A549 (cell line): Measurements from ENCODE around the gene C16orf90. TPM values are rescaled to one million over a fixed set of nuclear protein-coding genes. Genes with fewer than 3 reads are reported as not detected.

Experiments
- ATAC-seq, 2 experiments: fragments of 200-7000 bp in 1 of 2; fragments of >200 bp in 1 of 2; cut with Nextera tagmentation in 1 of 2; cut with Tn5 transposase in 1 of 2; 3 replicates each; pipeline versions ENCODE4 v1.8.0 to v1.9.1; 2018 to 2020; ENCODE audit warnings: mild to moderate bottlenecking in 1 of 2, moderate library complexity in 1 of 2
- CTCF ChIA-PET: fragments of 300-600 bp; sonication (Branson Sonifier 250); formaldehyde crosslinking; extraction: SDS; loops from one replicate; lab custom pipeline; 2021; ENCODE audit warnings: antibody characterized with exemption, inconsistent platforms; lab: Yijun Ruan, JAX
- POLR2A ChIA-PET: fragments of 350-600 bp; formaldehyde crosslinking; extraction: SDS; loops from one replicate; lab custom pipeline; 2021; ENCODE audit warnings: antibody characterized with exemption, inconsistent platforms; lab: Yijun Ruan, JAX
- DNase-seq, 2 experiments: peaks; one replicate each; pipeline versions ENCODE4 v3.0.0 to v3.0.0-alpha.2; 2011 to 2016; ENCODE audit warnings: low read depth in 1 of 2, low spot score in 1 of 2
- FAIRE-seq: peaks from 2 replicates; lab custom pipeline; 2011; peaks lifted over from hg19 to GRCh38; lab: Jason Lieb, UNC
- H3K27ac ChIP-seq, 2 experiments: fragments of >200 bp; sonication (Bioruptor Twin); formaldehyde crosslinking; 3 replicates each; pipeline ENCODE4 v1.5.1; 2016 to 2017
- H3K4me1 ChIP-seq: fragments of >200 bp; sonication (Bioruptor Twin); formaldehyde crosslinking; 3 replicates; pipeline ENCODE4 v1.6.1; 2016
- H3K4me2 ChIP-seq: fragments of >200 bp; sonication (Bioruptor Twin); formaldehyde crosslinking; 3 replicates; pipeline ENCODE4 v1.6.1; 2016
- H3K4me3 ChIP-seq: fragments of >200 bp; sonication (Bioruptor Twin); formaldehyde crosslinking; 3 replicates; pipeline ENCODE4 v1.5.1; 2016
- H3K9me3 ChIP-seq: fragments of >200 bp; sonication (Bioruptor Twin); formaldehyde crosslinking; 3 replicates; pipeline ENCODE4 v1.6.1; 2016
- BCL3 ChIP-seq: fragments of >200 bp; sonication (Bioruptor Twin); formaldehyde crosslinking; IDR thresholded peaks from 3 replicates; pipeline ENCODE4 v1.6.1; 2016
- CBX2 ChIP-seq: fragments of 200-600 bp; sonication (generic); IDR thresholded peaks from 2 replicates; pipeline ENCODE4 v1.6.1; 2016; ENCODE audit warnings: low read depth, mild to moderate bottlenecking, borderline replicate concordance
- CEBPB ChIP-seq, 2 experiments: fragments of >200 bp in 1 of 2; sonication (Bioruptor Twin) in 1 of 2; formaldehyde crosslinking in 1 of 2; IDR thresholded peaks; 2 replicates each; pipeline ENCODE4 v1.6.1; 2012 to 2016
- CTCF ChIP-seq: fragments of >200 bp; sonication (Bioruptor Twin); formaldehyde crosslinking; IDR thresholded peaks from 3 replicates; pipeline ENCODE4 v1.5.1; 2016
- E2F6 ChIP-seq: IDR thresholded peaks from 2 replicates; pipeline ENCODE4 v1.6.1; 2012; ENCODE audit warnings: low read depth, borderline replicate concordance
- EHMT2 ChIP-seq: fragments of 200-600 bp; sonication (generic); IDR thresholded peaks from 2 replicates; pipeline ENCODE4 v1.6.1; 2016; ENCODE audit warnings: antibody characterized with exemption, low read depth, mild to moderate bottlenecking, moderate library complexity
- ELK1 ChIP-seq: fragments of 150-350 bp; IDR thresholded peaks from 2 replicates; pipeline ENCODE4 v1.6.1; 2014; ENCODE audit warnings: low read depth, mild to moderate bottlenecking, low read length
- GATA3 ChIP-seq: IDR thresholded peaks from 2 replicates; pipeline ENCODE4 v1.6.1; 2012; ENCODE audit warnings: borderline replicate concordance
- HDAC2 ChIP-seq: fragments of 200-600 bp; sonication (generic); IDR thresholded peaks from 2 replicates; pipeline ENCODE4 v1.6.1; 2016
- HMGXB4 ChIP-seq: fragments of 250-450 bp; sonication (Bioruptor Pico); IDR thresholded peaks from 2 replicates; pipeline ENCODE4 v1.5.0; 2021; ENCODE audit warnings: mild to moderate bottlenecking, moderate library complexity, borderline replicate concordance
- HOXB13 ChIP-seq: fragments of 250-450 bp; sonication (Bioruptor Pico); IDR thresholded peaks from 2 replicates; pipeline ENCODE4 v1.5.0; 2020; ENCODE audit warnings: low read depth, mild to moderate bottlenecking, moderate library complexity
- JUNB ChIP-seq: fragments of >200 bp; sonication (Bioruptor Twin); formaldehyde crosslinking; IDR thresholded peaks from 2 replicates; pipeline ENCODE4 v1.6.1; 2016
- MAX ChIP-seq: IDR thresholded peaks from 2 replicates; pipeline ENCODE4 v1.6.1; 2012
- MYC ChIP-seq: IDR thresholded peaks from 2 replicates; pipeline ENCODE4 v1.6.1; 2012; ENCODE audit warnings: mild to moderate bottlenecking, inconsistent platforms, low read length, improper control_type of control experiment, borderline replicate concordance
- NPAS2 ChIP-seq: fragments of 250-450 bp; sonication (Bioruptor Pico); IDR thresholded peaks from 2 replicates; pipeline ENCODE4 v1.8.0; 2022; ENCODE audit warnings: mild to moderate bottlenecking, moderate library complexity, borderline replicate concordance
- NR3C1 ChIP-seq: fragments of >200 bp; sonication (Bioruptor Twin); formaldehyde crosslinking; IDR thresholded peaks from 3 replicates; pipeline ENCODE4 v1.6.1; 2017
- TP53 ChIP-seq: fragments of 250-450 bp; sonication (Bioruptor Pico); IDR thresholded peaks from 2 replicates; pipeline ENCODE4 v1.5.0; 2021; ENCODE audit warnings: mild to moderate bottlenecking, moderate library complexity
- USF2 ChIP-seq: fragments of 450-650 bp; IDR thresholded peaks from 2 replicates; pipeline ENCODE4 v1.6.1; 2014; ENCODE audit warnings: antibody characterized with exemption
- ZFP36 ChIP-seq: fragments of 450-650 bp; IDR thresholded peaks from 2 replicates; pipeline ENCODE4 v1.6.1; 2014; ENCODE audit warnings: borderline replicate concordance; ENCODE audit not compliant: partially characterized antibody
- ZNF302 ChIP-seq: fragments of 250-450 bp; sonication (Bioruptor Pico); IDR thresholded peaks from 2 replicates; pipeline ENCODE4 v1.9.0; 2021; ENCODE audit warnings: inconsistent platforms, mild to moderate bottlenecking, moderate library complexity
- WGBS: methylation state at CpG from one replicate; pipeline ENCODE4 v1.1.6; 2017; ENCODE audit errors: missing lambda C conversion rate; 5-methylcytosine and 5-hydroxymethylcytosine counted together
- polyA plus RNA-seq, 4 experiments: library from polyadenylated mRNA; depleted of rRNA in 3 of 4; stranded (reverse); fragments of >200 nt; fragmentation: RNase III in 1 of 4; extraction: RNeasy Plus Mini Kit Qiagen cat#74134 plus additional on column Dnase treatment in 1 of 4; gene quantifications; 2 replicates in 3 of 4; 3 replicates in 1 of 4; pipeline ENCODE4 v1.2.3, GENCODE V29; 2011 to 2017

C16orf90 gene
- polyA plus RNA-seq, 2 of the 4 experiments (the other 2 are of a cell fraction) = not detected

GRCh38 chr16:3534126-3534525, 38.8 kb upstream of the C16orf90 start:
- DNase-seq (no peak), ATAC-seq (no peak), FAIRE-seq (no peak)
- H3K9me3 ChIP-seq = no peaks in the 10 kb centered on the region
- ChIA-PET CTCF (no interaction called here), POLR2A (no interaction called here)
- 95% methylated on average over 10 of the region's 10 CpGs for WGBS
- no peak overlapping the region for H3K27ac ChIP-seq
- no peak overlapping the region for H3K4me3 ChIP-seq
- TF ChIP-seq EHMT2 = no peak
- TF ChIP-seq GATA3 = no peak
- TF ChIP-seq CTCF = no peak
- TF ChIP-seq HMGXB4 (CRISPR knock-in tag) = no peak
- TF ChIP-seq HOXB13 (CRISPR knock-in tag) = no peak
- no peak overlapping the region for H3K4me2 ChIP-seq
- H3K4me1 ChIP-seq = 0 out of 3 replicates have a peak, but pooled peaks cover 5% of the 10 kb centered on the region

GRCh38 chr16:3532741-3533140, 37.5 kb upstream of the C16orf90 start:
- no peak overlapping the region for H3K27ac ChIP-seq
- 95% methylated on average over 12 of the region's 12 CpGs for WGBS
- ATAC-seq (no peak), FAIRE-seq (no peak), DNase-seq (no peak)
- POLR2A ChIA-PET = no interaction called here
- CTCF ChIA-PET = interaction anchor here (1.1 to 1.4 kb wide), 3 partner anchors 8 to 10 kb away, joined by 3 to 5 read pairs (median 3); no protein-coding TSS in a partner anchor
- no peaks in the 10 kb centered on the region for H3K9me3 ChIP-seq
- TF ChIP-seq TP53 (CRISPR knock-in tag) = no peak
- TF ChIP-seq MYC = no peak
- TF ChIP-seq NPAS2 (CRISPR knock-in tag) = no peak
- TF ChIP-seq CBX2 = no peak
- no peak for TF ChIP-seq CEBPB (IDR thresholded peaks at IDR 0.05)
- no peak for TF ChIP-seq HDAC2
- no peak for TF ChIP-seq NR3C1
- TF ChIP-seq ZFP36 = no peak
- no peak for TF ChIP-seq JUNB
- no peak for TF ChIP-seq MAX
- TF ChIP-seq CTCF = no peak
- H3K4me1 ChIP-seq = 0 out of 3 replicates have a peak, but pooled peaks cover 5% of the 10 kb centered on the region
- H3K4me3 ChIP-seq = no peak overlapping the region
- H3K4me2 ChIP-seq = no peak overlapping the region

GRCh38 chr16:3530371-3530914, 35.2 kb upstream of the C16orf90 start:
- FAIRE-seq (no peak), DNase-seq (peak; percentile 11 to 60)
- WGBS = 80% methylated on average over 10 of the region's 12 CpGs

More at GRCh38 chr16:3530371-3530914, 35.2 kb upstream of the C16orf90 start:
- CTCF ChIA-PET = no interaction called here
- Histone ChIP-seq H3K27ac (no peak overlapping the region), H3K4me1 (0 out of 3 replicates have a peak, but pooled peaks cover 5% of the 10 kb centered on the region), H3K4me3 (no peak overlapping the region), H3K9me3 (no peaks in the 10 kb centered on the region)
- ATAC-seq = peak in 1 of 2 experiments; percentile 46; a peak in 3 of 6 replicates
- POLR2A ChIA-PET = no interaction called here
- no peak for TF ChIP-seq E2F6
- no peak for TF ChIP-seq USF2
- TF ChIP-seq BCL3 = no peak
- no peak for TF ChIP-seq ZNF302
- no peak for TF ChIP-seq ELK1
- TF ChIP-seq, all 56 proteins: peak for 0
- H3K4me2 ChIP-seq = no peak overlapping the region
